ENCODE measurements around the gene CD4. TPM values are rescaled to one million over a fixed set of nuclear protein-coding genes. Genes with fewer than 3 reads are reported as not detected.

Gene CD4
- total and polyA plus RNA-seq, 2 donors (not counting 3 experiments of a cell fraction or from before 2014, with no cell fraction given), result not detected

DNA sequence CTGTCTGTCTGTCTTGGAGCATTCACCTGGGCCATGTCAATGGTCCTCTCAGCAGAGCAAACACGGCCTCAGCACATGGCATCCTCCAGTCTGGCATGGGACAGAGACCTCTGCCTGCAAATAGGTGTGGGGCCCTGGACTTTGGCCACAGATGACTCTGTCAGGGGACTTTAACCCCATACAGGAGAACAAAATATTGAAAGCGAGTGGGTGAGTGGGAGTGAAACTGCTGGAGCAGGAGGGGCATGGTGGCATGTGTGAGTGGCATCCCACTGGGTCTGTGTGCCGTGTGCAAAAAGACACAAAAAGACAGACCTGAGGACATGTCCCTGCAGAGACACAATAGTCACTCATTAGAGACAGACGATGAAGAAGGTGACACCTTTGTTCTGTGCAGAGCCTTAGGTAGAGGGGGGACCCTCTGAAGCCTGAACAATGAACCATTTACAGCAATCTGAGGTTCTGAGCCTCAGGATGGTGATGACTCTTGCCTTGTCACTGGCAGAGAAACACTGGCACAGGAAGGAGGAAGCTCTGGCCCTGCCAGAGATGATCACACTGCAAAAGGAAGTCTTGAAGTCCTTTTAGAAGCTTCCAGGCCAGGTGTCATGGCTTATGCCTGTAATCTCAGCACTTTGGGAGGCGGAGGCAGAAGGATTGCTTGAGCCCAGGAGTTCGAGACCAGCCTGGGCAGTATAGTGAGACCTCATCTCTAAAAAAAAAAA, 9.5 kb upstream of the CD4 start:
- dilution Hi-C loops (cut with MboI; ENCODE audit: extremely low pct_ligation_motif_present, low sequenced_read_pairs) (no loop called here), intact Hi-C loops (cut with micrococcal nuclease) (loop anchor here (1.0 to 5.0 kb wide), 6 partner anchors 13 to 163 kb away; partner anchors contain the start of genes MLF2 and ZNF384)
- POLR2A ChIA-PET, result no interaction called here
- no peak overlapping the region for H3K27ac ChIP-seq (ENCODE audit: insufficient read depth, low read depth, low read length)
- BruUV-seq (replicated peaks), result no TSS peak
- H3K36me3 ChIP-seq (ENCODE audit: control insufficient read depth in 2 of 2, extremely low read depth in 1 of 2, insufficient read depth in 2 of 2, low read length in 2 of 2), result peaks cover 0 to 5% of the 10 kb centered on the region in 2 experiments
- no peak for FAIRE-seq
- H4K20me1 ChIP-seq (replicated peaks; ENCODE audit: control insufficient read depth, extremely low read depth, insufficient read depth, low read length), result no peaks in the 10 kb centered on the region
- no peaks in the 10 kb centered on the region for H3K79me2 ChIP-seq (ENCODE audit: control insufficient read depth, insufficient read depth, low read length)
- peaks cover 5% of the 10 kb centered on the region for H3K4me1 ChIP-seq (ENCODE audit: control insufficient read depth, extremely low read depth, insufficient read depth, low read length)
- no peak overlapping the region for H3K4me2 ChIP-seq (ENCODE audit: insufficient read depth, low read length)
- no peaks in the 10 kb centered on the region for H3K9me3 ChIP-seq (replicated peaks; ENCODE audit: control insufficient read depth, insufficient read depth, low read length)
- H3K4me3 ChIP-seq (replicated peaks in 1 of 3; ENCODE audit: insufficient read depth in 1 of 3, low read depth in 1 of 3, low read length in 3 of 3), result no peak overlapping the region
- no peaks in the 10 kb centered on the region for H3K9me1 ChIP-seq (replicated peaks; ENCODE audit: control insufficient read depth, extremely low read depth, insufficient read depth, low read length)
- no peak for DNase-seq (ENCODE audit: low read depth, low spot score)
- no peak overlapping the region for H3K9ac ChIP-seq (replicated peaks; ENCODE audit: extremely low read depth, insufficient read depth, low read length)
- no peaks in the 10 kb centered on the region for H3K27me3 ChIP-seq (ENCODE audit: control insufficient read depth in 2 of 2, insufficient read depth in 2 of 2, low read length in 2 of 2)
- CTCF ChIA-PET, result interaction anchor here (1.6 to 9.5 kb wide), 6 partner anchors 13 to 159 kb away, joined by 5 to 107 read pairs (median 10); partner anchors contain the start of genes MLF2 and PTMS
- no peak overlapping the region for H2AFZ ChIP-seq (ENCODE audit: low read depth, low read length)
- TF ChIP-seq EZH2 (IDR thresholded peaks at IDR 0.05; ENCODE audit: borderline replicate concordance, low read depth, low read length, severe bottlenecking) (no peak), POLR2AphosphoS5 (IDR thresholded peaks at IDR 0.05; ENCODE audit: insufficient read depth, low read depth, low read length) (no peak), FOS (IDR thresholded peaks at IDR 0.05; ENCODE audit: borderline replicate concordance, insufficient read depth, low read length) (no peak), MYC (IDR thresholded peaks at IDR 0.05; ENCODE audit: low read depth, low read length) (no peak), GATA2 (IDR thresholded peaks at IDR 0.05; ENCODE audit: insufficient read depth, insufficient read length, low read depth, low read length) (no peak), JUN (IDR thresholded peaks at IDR 0.05; ENCODE audit: borderline replicate concordance, insufficient read depth, insufficient read length, low read depth) (no peak), POLR2A (IDR thresholded peaks at IDR 0.05; ENCODE audit: low read depth, low read length) (no peak)
- TF ChIP-seq, protein P1, sequence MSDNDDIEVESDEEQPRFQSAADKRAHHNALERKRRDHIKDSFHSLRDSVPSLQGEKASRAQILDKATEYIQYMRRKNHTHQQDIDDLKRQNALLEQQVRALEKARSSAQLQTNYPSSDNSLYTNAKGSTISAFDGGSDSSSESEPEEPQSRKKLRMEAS (IDR thresholded peaks at IDR 0.05; ENCODE audit: insufficient read depth, insufficient read length), result no peak
- TF ChIP-seq, protein P2, sequence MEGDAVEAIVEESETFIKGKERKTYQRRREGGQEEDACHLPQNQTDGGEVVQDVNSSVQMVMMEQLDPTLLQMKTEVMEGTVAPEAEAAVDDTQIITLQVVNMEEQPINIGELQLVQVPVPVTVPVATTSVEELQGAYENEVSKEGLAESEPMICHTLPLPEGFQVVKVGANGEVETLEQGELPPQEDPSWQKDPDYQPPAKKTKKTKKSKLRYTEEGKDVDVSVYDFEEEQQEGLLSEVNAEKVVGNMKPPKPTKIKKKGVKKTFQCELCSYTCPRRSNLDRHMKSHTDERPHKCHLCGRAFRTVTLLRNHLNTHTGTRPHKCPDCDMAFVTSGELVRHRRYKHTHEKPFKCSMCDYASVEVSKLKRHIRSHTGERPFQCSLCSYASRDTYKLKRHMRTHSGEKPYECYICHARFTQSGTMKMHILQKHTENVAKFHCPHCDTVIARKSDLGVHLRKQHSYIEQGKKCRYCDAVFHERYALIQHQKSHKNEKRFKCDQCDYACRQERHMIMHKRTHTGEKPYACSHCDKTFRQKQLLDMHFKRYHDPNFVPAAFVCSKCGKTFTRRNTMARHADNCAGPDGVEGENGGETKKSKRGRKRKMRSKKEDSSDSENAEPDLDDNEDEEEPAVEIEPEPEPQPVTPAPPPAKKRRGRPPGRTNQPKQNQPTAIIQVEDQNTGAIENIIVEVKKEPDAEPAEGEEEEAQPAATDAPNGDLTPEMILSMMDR (IDR thresholded peaks at IDR 0.05; ENCODE audit: extremely low read depth in 1 of 2, insufficient read depth in 1 of 2, low read depth in 1 of 2, low read length in 2 of 2), result no peak
